Left ventricle myocardium inferior (tissue), 1 donor: ENCODE measurements around the gene UBN1. TPM values are rescaled to one million over a fixed set of nuclear protein-coding genes. Genes with fewer than 3 reads are reported as not detected.

Source experiments
- DNase-seq: peaks from one replicate; pipeline ENCODE4 v3.0.0-alpha.2; 2020
- H3K27ac ChIP-seq: fragments of 200-600 bp; replicated peaks from 2 replicates; pipeline ENCODE4 v1.8.0; 2021
- H3K27me3 ChIP-seq: fragments of 200-600 bp; 2 replicates; pipeline ENCODE4 v1.8.0; 2021; ENCODE audit warnings: low read depth
- H3K36me3 ChIP-seq: fragments of 200-600 bp; 2 replicates; pipeline ENCODE4 v1.8.0; 2021
- H3K4me1 ChIP-seq: fragments of 200-600 bp; 2 replicates; pipeline ENCODE4 v1.8.0; 2021
- H3K4me3 ChIP-seq: fragments of 200-600 bp; 2 replicates; pipeline ENCODE4 v1.8.0; 2021; ENCODE audit warnings: mild to moderate bottlenecking, moderate library complexity
- H3K9me3 ChIP-seq: fragments of 200-600 bp; replicated peaks from 2 replicates; pipeline ENCODE4 v1.8.0; 2021
- CTCF ChIP-seq: fragments of 200-600 bp; IDR thresholded peaks from 2 replicates; pipeline ENCODE4 v1.8.0; 2021; ENCODE audit warnings: antibody characterized with exemption, mild to moderate bottlenecking, borderline replicate concordance
- intact Hi-C: fragments of 100-400 bp; cut with micrococcal nuclease; formaldehyde crosslinking; loops from one replicate; pipeline ENCODE4 v1.11.0; 2022
- total RNA-seq: library from RNA; stranded (reverse); fragmentation: NEBNext Ultra II Directional; extraction: Animal tissue kit (Norgen Biotek cat#: 25700); gene quantifications from one replicate; pipeline ENCODE4 v1.2.1, GENCODE V29; 2021
- donor health status: DM: no; HTN: yes; CAD: no; lungs with severe emphysema.

UBN1 gene
- total RNA-seq, 1 donor from 2014 or later: 41.1 TPM

- no peak overlapping the region for H3K27ac ChIP-seq
- intact Hi-C loops: no loop called here
- H3K4me1 ChIP-seq: no peaks in the 10 kb centered on the region
- H3K27me3 ChIP-seq: no peaks in the 10 kb centered on the region
- DNase-seq: no peak
- H3K4me3 ChIP-seq: no peak overlapping the region
- H3K36me3 ChIP-seq: peaks cover 9% of the 10 kb centered on the region
- H3K9me3 ChIP-seq: peaks cover 5% of the 10 kb centered on the region
- no peak for TF ChIP-seq CTCF
These were observed 51.7 kb downstream of the UBN1 start for GRCh38 chr16:4898811-4899473.

GRCh38 chr16:4899474-4899846 is 52.2 kb downstream of the UBN1 start:
- Histone ChIP-seq H3K9me3 (peaks cover 5% of the 10 kb centered on the region), H3K4me1 (no peaks in the 10 kb centered on the region), H3K4me3 (no peak overlapping the region), H3K36me3 (peaks cover 9% of the 10 kb centered on the region), H3K27ac (no peak overlapping the region), H3K27me3 (no peaks in the 10 kb centered on the region)
- TF ChIP-seq CTCF: no peak
- intact Hi-C loops: no loop called here
- DNase-seq: no peak

- no peak for DNase-seq
- peaks cover 9% of the 10 kb centered on the region for H3K36me3 ChIP-seq
- peaks cover 5% of the 10 kb centered on the region for H3K9me3 ChIP-seq
- intact Hi-C loops: no loop called here
- H3K27me3 ChIP-seq: no peaks in the 10 kb centered on the region
- H3K4me1 ChIP-seq: no peaks in the 10 kb centered on the region
- TF ChIP-seq CTCF: no peak
- H3K4me3 ChIP-seq: no peak overlapping the region
- no peak overlapping the region for H3K27ac ChIP-seq
These were observed 52.8 kb downstream of the UBN1 start for GRCh38 chr16:4900036-4900435.

- DNase-seq: no peak
- H3K9me3 ChIP-seq: peaks cover 5% of the 10 kb centered on the region
- H3K27ac ChIP-seq: no peak overlapping the region
- no peaks in the 10 kb centered on the region for H3K4me1 ChIP-seq
- no peak for TF ChIP-seq CTCF
- H3K36me3 ChIP-seq: peaks cover 9% of the 10 kb centered on the region
- intact Hi-C loops: no loop called here
- no peaks in the 10 kb centered on the region for H3K27me3 ChIP-seq
- no peak overlapping the region for H3K4me3 ChIP-seq
These were observed 53.5 kb downstream of the UBN1 start for GRCh38 chr16:4900750-4901149.

- intact Hi-C loops: no loop called here
- Histone ChIP-seq H3K4me1 (no peaks in the 10 kb centered on the region), H3K4me3 (no peak overlapping the region), H3K27me3 (no peaks in the 10 kb centered on the region), H3K36me3 (peaks cover 9% of the 10 kb centered on the region), H3K27ac (no peak overlapping the region), H3K9me3 (peaks cover 5% of the 10 kb centered on the region)
- DNase-seq: no peak
- no peak for TF ChIP-seq CTCF
These were observed 54.8 kb downstream of the UBN1 start for GRCh38 chr16:4902038-4902437.
